K562 (cell line): Measurements from ENCODE around the gene SMARCB1. TPM values are rescaled to one million over a fixed set of nuclear protein-coding genes. Genes with fewer than 3 reads are reported as not detected.
A peak's percentile ranks its signal among the peaks of the same experiment; 100 is the strongest.

ENCODE experiments used
- ATAC-seq: fragments of 200-7000 bp; cut with Tn5 transposase; 3 replicates; pipeline ENCODE4 v1.9.1; 2020; ENCODE audit warnings: moderate library complexity
- BruUV-seq: library from RNA; stranded (reverse); fragments of 400-500 nt; replicated peaks from 2 replicates; lab custom pipeline; 2021; lab: Mats Ljungman, UMichigan
- CTCF ChIA-PET: fragments of 300-600 bp; formaldehyde crosslinking; extraction: SDS; loops from one replicate; lab custom pipeline; 2021; ENCODE audit warnings: low intra/inter-chr PET ratio; lab: Yijun Ruan, JAX
- POLR2A ChIA-PET: fragments of 300-600, 350-650 bp; sonication (Branson Sonifier 250); formaldehyde crosslinking; extraction: SDS; loops from one replicate; lab custom pipeline; 2021; ENCODE audit warnings: antibody characterized with exemption, inconsistent platforms; lab: Yijun Ruan, JAX
- DNase-seq, 4 experiments: peaks; one replicate each; pipeline versions ENCODE4 v3.0.0 to v3.0.0-alpha.2; 2011 to 2018; ENCODE audit warnings: low spot score in 3 of 4, mixed read lengths in 3 of 4; ENCODE audit errors: extremely low read depth in 1 of 4
- FAIRE-seq: peaks from 2 replicates; lab custom pipeline; 2011; peaks lifted over from hg19 to GRCh38; lab: Jason Lieb, UNC
- H2AFZ ChIP-seq: 2 replicates; pipeline ENCODE4 v1.6.0; 2011; ENCODE audit warnings: low read depth, low read length, control low read depth, inconsistent platforms
- H3K27ac ChIP-seq: fragments of 200-600 bp; 3 replicates; pipeline ENCODE4 v1.8.0; 2011; ENCODE audit warnings: low read depth, mild to moderate bottlenecking, control low read depth, inconsistent platforms, low read length, moderate library complexity, mixed read lengths; ENCODE audit errors: extremely low read depth
- H3K27me3 ChIP-seq, 2 experiments: fragments of 300-600 bp in 1 of 2; 2 replicates in 1 of 2; 3 replicates in 1 of 2; pipeline versions ENCODE4 v1.6.0 to v1.8.0; 2011; ENCODE audit warnings: inconsistent platforms in 2 of 2, low read length in 2 of 2, mild to moderate bottlenecking in 1 of 2, mixed read lengths in 1 of 2, moderate library complexity in 1 of 2; ENCODE audit not compliant: control insufficient read depth in 2 of 2, insufficient read depth in 2 of 2
- H3K36me3 ChIP-seq: fragments of 300-600 bp; 3 replicates; pipeline ENCODE4 v1.8.0; 2011; ENCODE audit warnings: mild to moderate bottlenecking, low read length, inconsistent platforms; ENCODE audit not compliant: control insufficient read depth, insufficient read depth
- H3K4me1 ChIP-seq, 2 experiments: fragments of 200-600 bp in 1 of 2; replicated peaks in 1 of 2; 2 replicates in 1 of 2; 3 replicates in 1 of 2; pipeline versions ENCODE4 v1.5.1 to v1.8.0; 2011; ENCODE audit warnings: inconsistent platforms in 2 of 2, low read length in 2 of 2, mild to moderate bottlenecking in 1 of 2, mixed read lengths in 1 of 2, moderate library complexity in 1 of 2; ENCODE audit not compliant: control insufficient read depth in 2 of 2, insufficient read depth in 2 of 2
- H3K4me2 ChIP-seq: 2 replicates; pipeline ENCODE4 v1.6.1; 2011; ENCODE audit warnings: low read length, control low read depth, inconsistent platforms, mixed read lengths; ENCODE audit not compliant: insufficient read depth
- H3K4me3 ChIP-seq: fragments of 200-600 bp; sonication (generic), shearing (Covaris generic); 2 replicates; pipeline ENCODE4 v1.5.1; 2016; ENCODE audit warnings: control low read depth, inconsistent platforms
- H3K79me2 ChIP-seq: fragments of 200-600 bp; 3 replicates; pipeline ENCODE4 v1.8.0; 2011; ENCODE audit warnings: low read length, inconsistent platforms; ENCODE audit not compliant: control insufficient read depth, insufficient read depth
- H3K9ac ChIP-seq, 2 experiments: 2 replicates each; pipeline versions ENCODE4 v1.6.0 to v1.6.1; 2011; ENCODE audit warnings: low read depth in 2 of 2, low read length in 2 of 2, control low read depth in 1 of 2, inconsistent platforms in 1 of 2, mild to moderate bottlenecking in 1 of 2, mixed read lengths in 1 of 2; ENCODE audit not compliant: insufficient read depth in 1 of 2
- H3K9me1 ChIP-seq: one replicate; pipeline ENCODE4 v1.6.0; 2011; ENCODE audit warnings: inconsistent platforms, mild to moderate bottlenecking, low read length, moderate library complexity; ENCODE audit not compliant: control insufficient read depth, insufficient read depth
- H3K9me3 ChIP-seq: replicated peaks from 2 replicates; pipeline ENCODE4 v1.5.1; 2011; ENCODE audit warnings: low read depth, low read length, inconsistent platforms; ENCODE audit not compliant: control insufficient read depth, insufficient read depth
- H4K20me1 ChIP-seq: replicated peaks from 2 replicates; pipeline ENCODE4 v1.6.1; 2011; ENCODE audit warnings: low read length, inconsistent platforms, mixed read lengths; ENCODE audit not compliant: control insufficient read depth, insufficient read depth
- BCOR ChIP-seq: fragments of 450-650 bp; IDR thresholded peaks from 2 replicates; pipeline ENCODE4 v1.6.1; 2016
- CBX3 ChIP-seq, 2 experiments: IDR thresholded peaks; 1 replicate in 1 of 2; 2 replicates in 1 of 2; pipeline ENCODE4 v1.6.1; 2012; ENCODE audit warnings: inconsistent platforms in 2 of 2, low read length in 2 of 2, borderline replicate concordance in 1 of 2, control low read depth in 1 of 2
- DPF2 ChIP-seq: fragments of 450-650 bp; IDR thresholded peaks from 2 replicates; pipeline ENCODE4 v1.6.1; 2016
- ETS1 ChIP-seq: conservative IDR thresholded peaks from 2 replicates; pipeline ENCODE4 v1.6.1; 2011; ENCODE audit warnings: low read depth, mild to moderate bottlenecking, low read length; ENCODE audit not compliant: control insufficient read depth
- EZH2 ChIP-seq: IDR thresholded peaks from 2 replicates; pipeline ENCODE4 v1.6.1; 2012; ENCODE audit warnings: low read depth, mild to moderate bottlenecking, inconsistent platforms, low read length, borderline replicate concordance
- FOXA1 ChIP-seq: fragments of 450-650 bp; IDR thresholded peaks from 2 replicates; pipeline ENCODE4 v1.6.1; 2016; ENCODE audit warnings: mild to moderate bottlenecking, borderline replicate concordance
- GATAD2A ChIP-seq: fragments of 450-650 bp; IDR thresholded peaks from 2 replicates; pipeline ENCODE4 v1.6.1; 2017
- HCFC1 ChIP-seq: IDR thresholded peaks from 2 replicates; pipeline ENCODE4 v1.6.1; 2012; ENCODE audit warnings: low read depth, low read length, improper control_type of control experiment
- HDAC6 ChIP-seq: IDR thresholded peaks from 2 replicates; pipeline ENCODE4 v1.6.1; 2012; ENCODE audit warnings: low read depth, mild to moderate bottlenecking, control low read depth, inconsistent platforms, low read length, moderate library complexity
- HMBOX1 ChIP-seq: sonication (generic); IDR thresholded peaks from 2 replicates; pipeline ENCODE4 v1.6.1; 2016
- KAT8 ChIP-seq: fragments of 450-650 bp; IDR thresholded peaks from 2 replicates; pipeline ENCODE4 v1.6.1; 2016; ENCODE audit warnings: low read depth, mild to moderate bottlenecking
- MEF2A ChIP-seq: IDR thresholded peaks from 2 replicates; pipeline ENCODE4 v1.6.1; 2011; ENCODE audit warnings: low read depth, mild to moderate bottlenecking, low read length, moderate library complexity; ENCODE audit not compliant: control insufficient read depth
- MYNN ChIP-seq, 2 experiments: sonication (generic); formaldehyde crosslinking in 1 of 2; IDR thresholded peaks; 2 replicates each; pipeline versions ENCODE4 v1.5.0 to v1.6.1; 2016 to 2020; ENCODE audit warnings: antibody characterized with exemption in 1 of 2, missing genetic modification reagents in 1 of 2
- NR3C1 ChIP-seq: sonication (generic); formaldehyde crosslinking; IDR thresholded peaks from 2 replicates; pipeline ENCODE4 v1.8.1; 2022; ENCODE audit warnings: missing genetic modification reagents
- SAP30 ChIP-seq: fragments of 200-600 bp; sonication (generic); IDR thresholded peaks from 2 replicates; pipeline ENCODE4 v1.6.1; 2012; ENCODE audit warnings: borderline replicate concordance, low read depth, mild to moderate bottlenecking, moderate library complexity, low read length, control low read depth, inconsistent platforms; ENCODE audit not compliant: insufficient read depth, poor library complexity, severe bottlenecking
- SP2 ChIP-seq: IDR thresholded peaks from 2 replicates; pipeline ENCODE4 v1.6.1; 2011; ENCODE audit warnings: mild to moderate bottlenecking, low read depth, low read length, moderate library complexity; ENCODE audit not compliant: poor library complexity, severe bottlenecking; ENCODE audit errors: extremely low read depth
- ZFX ChIP-seq: sonication (generic); formaldehyde crosslinking; IDR thresholded peaks from 2 replicates; pipeline ENCODE4 v1.8.0; 2022; ENCODE audit warnings: mild to moderate bottlenecking, missing genetic modification reagents, moderate library complexity
- ZNF175 ChIP-seq: fragments of 200-800 bp; sonication (Bioruptor generic); IDR thresholded peaks from 2 replicates; pipeline ENCODE4 v1.6.1; 2016; ENCODE audit warnings: low read depth, mild to moderate bottlenecking, missing genetic modification characterization, missing compliant biosample characterization
- ZNF551 ChIP-seq: fragments of 250-450 bp; sonication (Bioruptor Pico); IDR thresholded peaks from 2 replicates; pipeline ENCODE4 v1.5.0; 2021; ENCODE audit warnings: mild to moderate bottlenecking, moderate library complexity
- ZNF79 ChIP-seq: fragments of 250-450 bp; sonication (Bioruptor Pico); IDR thresholded peaks from 2 replicates; pipeline ENCODE4 v1.4.0; 2020; ENCODE audit warnings: low read depth, mild to moderate bottlenecking, moderate library complexity
- WGBS: fragments of 100-300 bp; shearing (Covaris generic); methylation state at CpG from one replicate; pipeline ENCODE4 v1.1.6; 2016; ENCODE audit warnings: low coverage, mixed read lengths; ENCODE audit not compliant: insufficient coverage; ENCODE audit errors: missing lambda C conversion rate; 5-methylcytosine and 5-hydroxymethylcytosine counted together
- in situ Hi-C: fragments of 300-500 bp; cut with MboI; formaldehyde crosslinking; loops from 4 replicates; pipeline ENCODE4 v1.15.0; 2018; ENCODE audit warnings: inconsistent platforms, mixed read lengths
- intact Hi-C: fragments of 100-400 bp; cut with micrococcal nuclease; formaldehyde crosslinking; loops from 2 replicates; pipeline ENCODE4 v1.14.2; 2022
- polyA plus RNA-seq, 8 experiments: library from polyadenylated mRNA; depleted of rRNA in 4 of 8; stranded (reverse) in 5 of 8; unstranded in 3 of 8; fragments of >200 nt; fragmentation: Nextera tagmentation in 2 of 8; fragmentation: Illumina TruSeq in 1 of 8; extraction: Ambion mirVana in 2 of 8; extraction: Trizol in 1 of 8; gene quantifications; 2 replicates each; pipeline versions ENCODE4 v1.2.1 to v1.2.3, GENCODE V29; 2011 to 2014; ENCODE audit warnings: inconsistent platforms in 1 of 8, missing spikeins in 1 of 8
- total RNA-seq, 7 experiments: library from RNA; depleted of rRNA in 6 of 7; stranded (reverse); fragments of >200 nt in 6 of 7; fragmentation: Illumina TruSeq in 2 of 7; extraction: Trizol in 2 of 7; gene quantifications; 2 replicates each; pipeline versions ENCODE4 v1.2.1 to v1.2.3, GENCODE V29; 2011 to 2021; ENCODE audit warnings: low replicate concordance in 1 of 7

SMARCB1 gene
- total and polyA plus RNA-seq, 9 of the 15 experiments (the other 6 are each of a cell fraction or from before 2014, with no cell fraction given), result 1.2 to 113 (median 65.4) TPM

- POLR2A ChIA-PET, result interaction anchor here (0.9 to 1.1 kb wide), 3 partner anchors 8 to 12 kb away, joined by 3 to 4 read pairs (median 4); no protein-coding TSS in a partner anchor
- in situ Hi-C loops (no loop called here), intact Hi-C loops (no loop called here)
- H3K27ac ChIP-seq, result peak within 1 kb of the TSS; percentile 89
- no peaks in the 10 kb centered on the region for H3K36me3 ChIP-seq
- no peaks in the 10 kb centered on the region for H3K9me3 ChIP-seq
- H3K27me3 ChIP-seq, result no peaks in the 10 kb centered on the region
- peaks cover 3% of the 10 kb centered on the region for H3K9me1 ChIP-seq
- FAIRE-seq (no peak), ATAC-seq (peak; percentile 92), DNase-seq (peak; percentile 83 to 87 (median 86))
- H3K4me3 ChIP-seq, result peak within 1 kb of the TSS; percentile 73
- peak within 1 kb of the TSS; percentile 89 to 95 for H3K9ac ChIP-seq
- CTCF ChIA-PET, result no interaction called here
- no TSS peak for BruUV-seq
- peaks cover 11 to 30% of the 10 kb centered on the region in 2 experiments for H3K4me1 ChIP-seq
- WGBS, result 1% methylated on average over 31 of the region's 78 CpGs
- H3K4me2 ChIP-seq, result peak within 1 kb of the TSS; percentile 89
- H2AFZ ChIP-seq, result peak within 1 kb of the TSS; percentile 92
- H4K20me1 ChIP-seq, result no peaks in the 10 kb centered on the region
- H3K79me2 ChIP-seq, result peaks cover 14% of the 10 kb centered on the region; the same call in 2 of the 3 replicates
- TF ChIP-seq BCOR (no peak), KAT8 (no peak), FOXA1 (no peak), HMBOX1 (no peak), ZNF551 (CRISPR knock-in tag) (no peak), HDAC6 (no peak), EZH2 (no peak), MEF2A (no peak), SAP30 (no peak), NR3C1 (no peak), ETS1 (peak; percentile 49; the same call in 1 of the 2 replicates), ZNF79 (no peak), ZFX (CRISPR knock-in tag) (peak; percentile 65), SP2 (peak; percentile 88), MYNN (IDR thresholded peaks at IDR 0.05) (no peak), MYNN (CRISPR knock-in tag; IDR thresholded peaks at IDR 0.05) (no peak), HCFC1 (peak; percentile 55), CBX3 (IDR thresholded peaks at IDR 0.05; ENCODE audit: borderline replicate concordance in 1 of 2, low read length in 2 of 2) (no peak), GATAD2A (no peak), DPF2 (no peak), ZNF175 (CRISPR knock-in tag) (no peak)
Measured at GRCh38 chr22:23750714-23751440, 35.9 kb upstream of the SMARCB1 start, which contains the start of gene ZNF70. Gene ZNF70 (minus strand): TSS chr22:23751112. CDS start chr22:23745140, 5,972 bp downstream.
